Measurements from ENCODE around the gene ZNF275. TPM values are rescaled to one million over a fixed set of nuclear protein-coding genes. Genes with fewer than 3 reads are reported as not detected.
"Not testable (repeated sequence)": the region's sequence is repeated elsewhere in the genome, so short reads cannot be mapped to it uniquely, and the experiment has no call there.

The ZNF275 gene, protein sequence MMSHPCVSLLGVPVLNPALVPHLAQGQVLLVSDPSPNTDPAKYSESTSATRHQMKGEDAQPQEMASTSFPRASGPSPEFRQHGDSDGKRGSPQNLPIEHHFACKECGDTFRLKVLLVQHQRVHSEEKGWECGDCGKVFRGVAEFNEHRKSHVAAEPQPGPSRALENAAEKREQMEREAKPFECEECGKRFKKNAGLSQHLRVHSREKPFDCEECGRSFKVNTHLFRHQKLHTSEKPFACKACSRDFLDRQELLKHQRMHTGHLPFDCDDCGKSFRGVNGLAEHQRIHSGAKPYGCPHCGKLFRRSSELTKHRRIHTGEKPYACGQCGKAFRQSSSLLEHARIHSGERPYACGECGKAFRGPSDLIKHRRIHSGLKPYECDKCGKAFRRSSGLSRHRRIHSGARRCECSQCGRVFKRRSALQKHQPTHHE
- total RNA-seq (2014; rRNA removed; shearing (Covaris generic)) = 5.0 and 7.1 TPM in 2 replicates
- polyA plus RNA-seq (2015; cell fraction: cytosol; rRNA removed) = 6.4 and 8.7 TPM in 2 replicates
- polyA plus RNA-seq (2015; cell fraction: nucleus; rRNA removed) = 7.3 and 7.5 TPM in 2 replicates

DNA sequence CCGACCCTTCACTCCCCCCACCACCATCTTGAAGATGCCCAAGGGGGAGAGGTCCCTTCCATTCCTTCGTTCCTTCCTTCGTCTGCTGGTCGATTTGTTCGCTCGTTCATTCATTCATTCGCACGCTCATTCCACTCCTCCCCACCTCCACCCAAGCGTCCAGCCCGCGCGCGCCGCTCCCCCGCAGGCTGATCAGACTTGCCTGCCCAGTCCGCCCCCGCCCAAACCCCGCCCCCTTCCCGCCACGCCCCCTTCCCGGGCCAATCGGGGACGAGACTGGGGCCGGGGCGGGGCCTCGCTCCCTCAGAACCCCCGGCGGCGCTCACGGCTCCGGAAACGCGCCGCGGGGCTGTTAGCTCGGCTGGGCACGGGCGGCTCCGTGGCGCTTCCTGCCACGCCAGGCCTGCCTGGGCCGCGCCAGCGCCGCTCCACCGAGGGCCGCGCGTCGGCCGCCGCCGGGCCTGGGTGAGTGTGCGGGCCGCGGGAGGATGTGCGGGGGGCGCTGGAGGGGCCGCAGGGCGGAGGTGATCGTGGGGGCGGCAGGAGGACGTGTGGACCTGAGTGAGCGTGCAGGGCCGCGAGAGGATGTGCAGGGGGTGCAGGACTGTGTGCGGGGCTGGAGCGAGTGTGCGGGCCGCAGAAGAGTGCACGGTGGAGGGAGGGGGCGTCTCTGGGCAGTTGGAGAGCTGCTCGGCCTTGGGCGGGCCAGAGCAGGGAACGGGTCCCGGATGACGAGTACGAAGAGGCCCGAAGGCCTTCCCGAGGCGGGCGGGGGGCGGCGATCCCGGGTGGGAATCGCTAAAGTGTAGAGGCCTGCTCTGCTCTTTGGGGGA is at the start of gene ZNF275:
Gene ZNF275, plus strand, starts transcription at position 333 of the 833 bp plus-strand sequence. CDS start 2,527 bp downstream, outside the sequence.
- peak; percentile 40 for DNase-seq (ENCODE audit: low read depth)

DNA sequence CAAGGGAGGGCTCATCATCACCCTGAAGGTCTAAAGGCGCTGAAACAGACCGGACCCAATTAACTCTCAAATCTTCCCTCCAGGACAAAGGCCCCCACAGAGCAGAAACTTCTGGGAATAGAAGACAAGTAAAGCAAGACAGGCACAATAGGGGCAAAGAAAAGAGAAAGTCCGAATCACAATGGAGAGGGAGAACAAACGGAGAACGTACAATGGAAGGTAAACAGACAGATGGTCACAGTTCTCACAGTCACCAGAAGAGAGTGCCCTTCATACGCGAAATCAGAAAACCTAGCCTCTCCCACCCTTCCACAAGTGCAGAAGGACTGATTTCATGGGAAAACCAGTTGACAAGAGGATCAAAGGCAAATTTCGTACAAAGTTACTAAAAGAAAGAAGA is 48.3 kb upstream of the ZNF275 start:
- DNase-seq (ENCODE audit: low read depth) = not testable (repeated sequence)

DNA sequence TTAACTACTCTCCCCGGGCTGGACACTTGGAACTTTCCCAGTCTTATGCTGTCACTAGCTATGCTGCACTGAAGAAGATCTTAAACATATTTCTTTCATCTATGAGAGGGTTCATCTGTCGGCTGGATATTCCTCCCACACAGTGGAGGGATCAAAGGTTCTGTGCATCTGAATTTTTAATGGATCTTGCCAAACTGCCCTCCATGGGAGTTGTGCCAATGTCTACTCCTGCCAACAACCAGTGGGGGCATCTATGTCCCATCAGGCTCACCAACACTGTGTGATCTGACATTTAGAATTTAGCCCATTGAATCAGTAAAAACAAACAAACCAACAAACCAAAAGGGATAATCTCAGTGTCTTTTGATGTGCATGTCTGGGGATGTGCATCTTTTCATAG is 45.1 kb upstream of the ZNF275 start:
- DNase-seq (ENCODE audit: low read depth) = not testable (repeated sequence)

DNA sequence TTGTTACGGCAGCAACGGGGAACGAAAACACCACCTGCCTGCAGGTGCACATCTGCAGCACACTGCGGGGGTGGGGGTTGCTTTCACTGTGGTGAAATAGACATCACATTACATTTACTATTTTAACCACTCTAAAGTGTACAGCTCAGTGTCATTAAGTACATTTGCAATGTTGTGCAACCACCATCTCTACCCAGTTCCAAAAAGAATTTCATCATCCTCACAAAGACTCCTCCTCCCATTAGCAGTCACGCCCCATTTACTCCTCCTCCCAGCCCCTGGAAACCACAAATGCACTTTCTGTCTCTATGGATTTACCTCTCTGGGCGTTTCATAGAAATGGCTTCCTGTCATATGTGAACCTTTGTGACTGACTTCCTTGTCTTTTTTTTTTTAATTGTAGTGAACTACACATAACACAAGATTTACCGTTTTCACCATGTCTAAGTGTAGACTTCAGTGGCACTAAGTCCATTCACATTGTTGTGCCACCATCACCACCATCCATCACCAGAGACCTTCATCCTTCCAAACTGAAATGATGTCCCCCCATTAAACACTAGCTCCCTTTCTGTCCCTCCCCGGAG is 40.4 kb upstream of the ZNF275 start:
- DNase-seq (ENCODE audit: low read depth) = not testable (repeated sequence)

DNA sequence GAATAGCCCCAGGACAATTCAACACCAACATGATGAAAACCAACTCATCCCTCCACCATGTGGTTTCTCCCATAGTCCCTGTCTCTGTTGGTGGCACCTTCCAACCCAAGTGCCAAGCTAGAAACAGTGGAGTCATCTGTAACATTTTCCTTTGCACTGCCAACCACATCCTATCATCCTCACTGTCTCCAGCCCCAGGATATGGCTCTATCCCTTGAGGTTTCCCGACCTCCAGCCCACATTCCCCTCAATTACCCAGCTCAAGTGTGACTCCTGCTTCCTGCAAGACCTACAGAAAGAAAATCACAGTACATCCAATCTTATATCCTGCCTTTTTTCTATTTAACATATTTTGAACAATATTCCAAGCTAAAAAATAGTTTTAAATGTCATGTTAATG is 36.6 kb upstream of the ZNF275 start:
- DNase-seq (ENCODE audit: low read depth) = peak; percentile 2

DNA sequence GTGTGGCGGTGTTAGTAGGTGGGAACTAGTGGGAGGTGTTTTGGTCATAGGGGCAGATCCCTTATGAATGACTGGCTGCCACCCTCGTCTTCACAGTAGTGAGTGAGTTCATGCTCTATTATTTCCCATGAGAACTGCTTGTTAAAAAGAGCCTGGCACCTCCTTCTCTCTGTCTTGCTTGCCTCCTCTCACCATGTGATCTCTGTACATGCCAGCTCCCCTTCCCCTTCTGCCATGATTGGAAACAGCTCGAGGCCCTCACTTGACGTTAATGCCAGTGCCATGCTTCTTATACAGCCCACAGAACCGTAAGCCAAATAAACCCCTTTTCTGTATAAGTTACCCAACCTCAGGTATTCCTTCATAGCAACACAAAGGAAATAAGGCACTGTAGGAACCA is 34.1 kb upstream of the ZNF275 start:
- no peak for DNase-seq (ENCODE audit: low read depth)

DNA sequence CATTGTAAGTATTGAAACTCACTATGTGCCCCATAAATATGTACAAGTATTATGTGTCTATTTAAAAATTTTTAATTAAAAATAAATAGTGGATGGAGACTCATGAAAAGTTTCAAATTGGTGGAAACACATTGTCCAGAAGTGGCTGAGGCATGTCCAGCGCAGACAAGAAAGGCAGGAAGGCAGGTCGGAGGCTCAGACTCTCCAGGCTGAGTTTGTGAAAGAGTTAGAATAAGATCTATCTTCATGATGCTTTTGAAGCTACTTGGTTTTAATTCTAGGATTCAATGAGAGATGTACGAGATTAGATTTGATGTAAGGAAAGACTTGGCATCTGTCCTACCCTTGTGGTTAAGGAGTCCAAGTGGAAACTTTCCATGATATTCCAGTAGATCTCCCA is 32.2 kb upstream of the ZNF275 start:
- no peak for DNase-seq (ENCODE audit: low read depth)

DNA sequence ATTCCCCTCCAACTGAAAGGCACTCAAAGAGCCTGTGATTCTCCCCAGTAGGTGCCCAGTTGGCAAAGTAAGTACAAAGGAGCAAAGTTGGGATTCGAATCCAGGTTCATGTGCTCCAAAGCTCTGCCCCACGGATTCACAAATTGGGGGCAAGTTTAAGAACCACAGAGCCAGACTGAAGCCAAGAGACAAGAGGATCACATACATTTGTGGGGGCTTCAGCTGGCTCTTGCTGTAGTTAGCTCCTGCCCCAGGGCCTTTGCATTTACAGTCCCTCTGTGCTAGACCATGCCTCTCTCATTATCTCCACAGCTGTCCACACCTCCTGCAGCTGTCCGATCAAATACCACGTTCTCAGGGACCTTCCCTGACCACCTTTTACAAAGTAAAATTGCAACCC is 31.2 kb upstream of the ZNF275 start:
- DNase-seq (ENCODE audit: low read depth) = no peak

DNA sequence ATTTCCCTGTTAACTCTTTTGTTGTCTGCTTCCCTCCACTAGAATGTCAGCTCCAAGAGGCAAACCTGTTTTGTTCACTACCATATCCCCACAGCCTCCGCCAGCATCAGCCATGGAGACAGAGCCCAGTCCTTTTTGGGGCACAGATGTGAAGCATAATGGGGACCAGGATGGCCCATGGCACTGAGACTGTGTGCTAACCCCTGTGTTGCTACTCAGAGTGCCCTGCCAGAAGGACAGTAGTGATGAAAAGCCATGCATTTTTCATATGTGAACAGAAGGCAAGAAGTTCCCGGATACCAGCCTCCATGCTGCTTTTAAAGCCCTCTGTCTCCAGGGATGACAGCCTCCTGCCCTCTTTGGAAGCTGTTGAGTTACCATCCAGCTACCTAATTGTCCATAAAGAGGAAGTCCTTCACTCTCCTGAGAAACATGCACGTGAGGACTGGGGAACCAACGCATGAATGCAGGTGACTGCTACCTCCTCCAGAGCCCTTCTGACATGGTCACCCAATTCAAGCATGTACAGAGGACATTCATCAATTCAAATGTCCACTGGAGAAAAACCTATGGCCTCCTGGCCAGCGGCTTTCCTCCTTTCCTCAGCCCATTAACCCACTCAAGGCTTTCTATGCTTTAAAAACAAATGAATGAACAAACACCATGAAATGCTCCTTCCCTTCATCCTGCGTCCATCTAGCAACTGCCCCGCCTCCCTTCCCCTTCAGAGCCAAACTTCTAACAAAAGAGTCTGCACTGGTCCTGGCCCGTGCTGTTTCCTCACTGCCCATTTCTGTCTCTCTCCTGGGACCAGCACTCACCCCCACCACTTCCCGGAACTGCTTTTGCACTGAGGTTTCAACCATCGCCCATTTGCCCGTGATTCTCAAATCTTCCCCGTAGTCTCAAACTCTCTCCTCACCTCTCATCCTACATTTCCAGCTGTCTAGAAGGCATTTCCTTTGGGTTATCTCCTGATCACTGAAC is 30.4 kb upstream of the ZNF275 start:
- DNase-seq (ENCODE audit: low read depth) = no peak

DNA sequence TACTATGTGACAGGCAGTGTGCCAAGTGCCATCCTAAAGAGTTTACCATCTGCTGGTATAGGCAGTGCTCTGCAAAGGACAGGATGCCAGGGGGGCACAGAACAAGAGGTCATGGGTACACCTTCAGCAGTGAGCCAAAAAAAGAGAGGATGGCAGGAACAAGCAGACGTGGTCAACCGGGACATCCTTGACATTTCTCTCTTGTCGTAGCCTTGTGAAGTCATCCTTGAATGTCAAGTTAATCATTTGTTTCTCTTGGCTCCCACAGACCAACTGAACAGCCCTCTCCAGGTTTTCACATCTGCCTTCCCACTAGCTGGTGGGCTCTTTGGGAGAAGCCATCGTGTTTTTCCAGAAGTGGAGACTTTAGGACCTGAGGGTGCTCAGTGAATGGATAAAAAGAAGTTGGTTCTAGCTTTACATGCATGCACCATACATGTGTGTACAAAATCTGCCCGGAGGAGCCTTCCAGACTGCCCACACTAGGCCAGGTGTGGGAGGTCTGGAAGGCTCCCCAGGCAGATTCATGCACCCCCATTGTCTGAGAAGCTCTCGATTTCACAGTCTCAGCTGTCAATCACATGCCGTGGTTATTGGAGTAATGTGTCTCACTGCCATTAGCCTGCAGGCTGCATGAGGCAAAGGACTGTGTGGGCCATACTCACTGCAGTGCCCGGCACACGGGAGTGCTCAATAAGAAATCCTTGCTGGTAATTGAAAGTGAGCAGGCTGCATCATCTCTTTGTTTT is 28.8 kb upstream of the ZNF275 start:
- no peak for DNase-seq (ENCODE audit: low read depth)

DNA sequence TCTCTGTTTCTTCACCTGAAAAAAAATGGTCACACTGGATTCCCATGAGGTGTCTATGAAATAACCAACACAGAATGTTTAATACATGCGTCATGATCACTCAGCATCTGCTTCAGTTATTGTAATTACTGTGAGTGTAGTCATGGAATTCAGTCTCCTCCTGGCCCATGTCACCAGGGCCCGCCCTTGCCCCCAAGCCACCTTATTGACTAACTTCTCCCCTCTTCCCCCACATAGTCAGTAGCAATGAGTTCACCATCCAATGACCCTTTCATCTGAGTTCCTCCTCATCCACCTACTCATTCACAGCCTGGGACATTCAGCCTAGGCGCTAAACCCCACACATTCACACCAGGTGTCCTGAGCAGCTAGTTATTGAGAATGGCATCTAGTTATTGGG is 28.0 kb upstream of the ZNF275 start:
- DNase-seq (ENCODE audit: low read depth) = peak; percentile 7

DNA sequence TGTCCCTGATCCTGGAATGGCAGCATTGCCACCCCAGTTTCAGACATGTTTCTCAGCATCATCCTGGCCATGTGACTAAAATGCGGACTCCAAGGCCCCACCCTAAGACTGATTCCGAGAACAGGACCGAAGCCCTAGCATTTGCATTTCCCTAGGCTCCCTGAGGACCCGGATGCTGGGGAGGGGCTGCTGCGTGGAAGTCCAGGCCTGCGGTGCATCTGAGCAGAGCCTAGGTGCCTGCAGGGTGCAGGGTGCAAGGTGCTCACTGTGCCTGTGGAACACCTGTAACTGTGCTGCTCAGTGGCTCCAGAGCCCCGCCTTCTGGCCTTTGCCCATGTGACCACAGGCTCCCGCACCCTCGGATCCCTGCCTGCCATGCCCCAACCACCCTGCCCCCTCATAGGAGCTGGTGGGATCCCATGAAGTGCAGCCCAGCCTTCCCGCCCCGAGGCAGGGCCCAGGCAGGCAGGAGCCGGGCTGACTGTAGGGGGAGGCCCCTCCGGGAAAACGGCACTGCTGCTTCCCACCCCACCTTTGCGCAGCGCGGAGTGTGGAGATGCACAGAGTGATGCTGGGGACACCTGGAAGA is 27.3 kb upstream of the ZNF275 start:
- no peak for DNase-seq (ENCODE audit: low read depth)

DNA sequence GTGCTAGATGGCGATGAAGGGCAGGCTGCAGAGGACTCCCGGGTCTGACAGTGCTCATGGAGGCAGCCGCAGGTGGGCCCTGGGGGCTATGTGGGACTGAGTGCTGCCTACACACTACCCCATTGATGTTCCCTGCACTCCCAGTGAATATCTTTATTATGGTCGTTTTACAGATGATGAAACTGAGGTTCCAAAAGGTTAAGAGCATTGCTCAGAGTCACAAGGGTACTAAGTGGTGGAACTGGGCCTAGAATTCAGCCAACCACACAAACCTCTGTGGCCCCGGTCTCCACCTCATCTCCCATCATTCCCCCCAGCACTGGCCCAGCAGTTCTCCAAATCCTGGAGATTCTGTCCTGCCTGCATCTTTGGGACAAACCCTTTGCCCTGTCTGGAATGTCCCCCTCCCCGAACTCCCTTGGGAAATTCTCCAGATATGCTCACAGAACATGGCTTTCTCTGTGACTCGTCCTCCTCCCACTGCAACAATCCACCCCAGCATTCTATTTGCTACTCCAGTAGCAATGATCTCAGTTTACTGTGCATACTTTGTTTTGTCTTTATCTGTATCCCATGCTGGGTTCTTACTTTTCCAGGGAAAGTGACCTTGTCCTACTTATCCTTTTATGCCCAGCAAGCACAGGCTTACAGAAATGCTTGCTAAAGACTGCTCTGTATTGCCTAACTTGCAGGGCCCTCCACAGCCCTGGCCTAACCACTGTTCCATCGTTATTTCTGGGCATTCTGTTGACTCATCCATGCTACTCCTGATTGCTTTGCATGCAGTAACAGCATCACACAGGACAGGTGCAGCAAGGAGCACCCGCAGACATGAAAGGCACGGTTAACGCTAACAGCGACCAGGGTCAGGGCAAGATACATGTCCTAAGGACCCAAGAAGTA is 26.4 kb upstream of the ZNF275 start:
- DNase-seq (ENCODE audit: low read depth) = no peak

DNA sequence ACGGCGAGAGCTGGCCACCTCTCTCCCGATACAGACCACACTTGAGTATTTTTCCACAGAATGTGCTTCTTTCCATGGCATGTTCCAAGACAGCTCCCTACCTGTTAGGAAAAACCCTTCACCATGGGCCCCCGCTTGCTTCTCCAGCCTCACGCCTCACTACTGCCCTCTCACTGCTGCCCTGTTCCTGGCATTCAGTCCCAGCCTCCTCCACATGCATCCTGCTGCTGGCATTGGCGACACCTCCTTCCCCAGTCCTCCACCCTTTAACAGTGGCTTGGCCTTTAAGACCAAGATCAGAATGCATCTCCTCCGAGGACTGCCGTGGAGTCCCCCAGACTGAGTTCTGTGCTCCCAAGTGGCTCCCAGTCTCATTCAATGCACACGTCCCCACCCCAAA is 23.1 kb upstream of the ZNF275 start:
- no peak for DNase-seq (ENCODE audit: low read depth)

DNA sequence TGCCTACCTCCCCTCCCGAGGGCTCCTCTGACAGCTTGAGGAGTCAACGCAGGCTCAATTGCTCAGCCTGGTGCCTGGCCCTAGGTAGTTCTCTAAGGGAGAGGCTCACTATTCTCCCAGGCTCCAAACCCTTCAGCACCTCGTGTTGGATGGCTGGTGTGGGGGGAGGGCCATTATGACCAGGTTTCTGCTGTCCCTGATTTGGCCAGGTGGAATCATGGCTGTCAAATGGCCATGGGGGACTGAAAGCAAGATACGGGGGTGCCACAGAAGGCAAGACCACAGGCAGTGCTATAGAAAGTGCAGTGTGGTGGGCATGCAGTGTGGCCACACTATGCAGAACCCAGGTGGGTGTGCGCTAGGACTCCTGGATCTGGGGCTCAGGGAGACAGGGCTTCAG is 21.9 kb upstream of the ZNF275 start:
- DNase-seq (ENCODE audit: low read depth) = no peak

DNA sequence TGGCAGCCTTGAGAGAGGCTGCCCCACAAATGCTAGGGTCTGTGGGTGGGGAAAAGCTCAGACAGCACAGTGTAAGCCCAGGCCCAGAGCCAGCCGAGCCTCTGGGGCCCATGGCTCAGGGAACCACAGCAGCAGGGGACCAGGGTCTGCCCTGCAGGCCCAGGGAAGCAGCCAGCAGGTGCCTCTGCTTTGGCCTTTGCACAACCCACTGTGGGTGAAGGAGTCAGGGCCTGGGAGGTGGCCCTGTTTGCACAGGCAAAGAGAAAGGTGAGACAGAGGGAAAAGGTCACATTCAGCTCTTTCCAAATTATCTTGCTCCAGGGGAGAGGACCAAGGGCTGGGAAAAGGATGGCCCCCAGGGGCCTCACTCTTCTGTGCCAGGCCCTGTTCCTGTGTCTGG is 21.1 kb upstream of the ZNF275 start:
- no peak for DNase-seq (ENCODE audit: low read depth)

DNA sequence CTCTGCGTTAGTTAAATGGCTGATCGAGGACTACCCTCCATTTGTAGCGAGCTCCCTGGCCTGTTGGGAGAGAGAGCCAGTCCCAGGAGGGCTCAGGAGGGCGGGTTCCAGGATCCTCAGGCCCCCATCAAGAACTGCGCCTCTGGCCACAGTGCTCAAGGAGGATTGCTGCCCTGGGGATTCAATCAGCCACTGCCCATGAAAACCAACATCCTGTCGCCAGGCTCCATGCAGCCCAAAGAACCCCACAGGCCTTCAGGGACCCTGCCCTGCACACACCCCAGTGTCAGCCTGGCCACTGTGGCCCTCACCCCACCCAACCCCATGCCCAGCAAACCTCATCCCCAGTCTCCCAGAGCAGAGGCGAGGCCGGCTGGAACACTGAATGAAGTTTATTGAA is 16.6 kb upstream of the ZNF275 start:
- DNase-seq (ENCODE audit: low read depth) = no peak

DNA sequence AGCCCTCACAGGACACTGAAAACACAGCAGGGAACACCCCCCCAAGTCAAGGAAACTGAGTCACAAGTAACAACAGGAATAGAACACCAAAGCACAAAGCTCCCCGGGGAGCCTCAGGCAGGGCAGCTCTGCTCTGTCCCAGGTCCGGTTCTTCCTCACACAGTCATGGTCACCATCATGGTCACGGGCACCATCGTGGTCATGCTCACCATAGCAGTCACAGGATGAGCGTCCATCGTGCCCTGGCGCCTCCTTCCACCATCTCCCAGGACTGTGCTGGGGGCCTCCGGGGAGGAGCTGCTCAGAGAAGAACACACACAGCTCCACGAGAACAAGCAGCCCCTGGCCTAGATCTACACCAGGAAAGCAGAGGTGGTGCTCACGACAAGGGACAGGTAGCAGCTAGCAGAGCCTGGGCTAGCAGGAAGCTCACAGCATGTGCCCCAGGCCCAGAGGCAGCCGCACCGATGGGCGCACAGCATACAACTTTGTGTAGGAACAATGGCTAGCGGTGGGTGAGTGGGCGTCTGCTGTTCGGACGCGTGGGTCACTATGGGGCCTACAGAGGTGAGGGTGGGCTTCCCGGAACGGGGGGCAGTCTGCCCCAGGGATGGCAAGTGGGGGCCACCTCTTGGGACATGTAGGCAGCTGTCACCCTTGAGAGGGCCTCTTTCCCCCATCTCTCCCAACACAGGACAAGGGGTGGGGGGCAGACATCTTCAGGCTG is 15.8 kb upstream of the ZNF275 start:
- DNase-seq (ENCODE audit: low read depth) = no peak
